WERI-Rb-1 (cell line): ENCODE results near the gene SAXO1.
"Not testable (repeated sequence)": the region's sequence is repeated elsewhere in the genome, so short reads cannot be mapped to it uniquely, and the experiment has no call there.

Experiments
- DNase-seq: peaks from one replicate; pipeline ENCODE4 v3.0.0-alpha.2; 2020
- H3K27ac ChIP-seq: fragments of 250-450 bp; sonication (Bioruptor Pico); 2 replicates; pipeline ENCODE4 v1.5.1; 2020; ENCODE audit warnings: mild to moderate bottlenecking, moderate library complexity
- H3K27me3 ChIP-seq: fragments of 250-450 bp; sonication (Bioruptor Pico); 2 replicates; pipeline ENCODE4 v1.5.1; 2021; ENCODE audit warnings: mild to moderate bottlenecking, low read depth, moderate library complexity; ENCODE audit not compliant: insufficient read depth, severe bottlenecking
- H3K36me3 ChIP-seq: fragments of 250-450 bp; sonication (Bioruptor Pico); 2 replicates; pipeline ENCODE4 v1.5.1; 2020; ENCODE audit warnings: mild to moderate bottlenecking, moderate library complexity
- H3K4me3 ChIP-seq: 2 replicates; pipeline ENCODE4 v1.5.1; 2011; ENCODE audit warnings: low read depth, mild to moderate bottlenecking, control low read depth, low read length
- H3K9me3 ChIP-seq: fragments of 250-450 bp; sonication (Bioruptor Pico); 2 replicates; pipeline ENCODE4 v1.5.1; 2021; ENCODE audit warnings: mild to moderate bottlenecking, moderate library complexity; ENCODE audit not compliant: severe bottlenecking
- TF ChIP-seq, protein P1 (sequence below): IDR thresholded peaks from 2 replicates; pipeline ENCODE4 v1.5.1; 2011; ENCODE audit warnings: low read depth, mild to moderate bottlenecking, control low read depth, inconsistent platforms, low read length

SAXO1 gene

DNA sequence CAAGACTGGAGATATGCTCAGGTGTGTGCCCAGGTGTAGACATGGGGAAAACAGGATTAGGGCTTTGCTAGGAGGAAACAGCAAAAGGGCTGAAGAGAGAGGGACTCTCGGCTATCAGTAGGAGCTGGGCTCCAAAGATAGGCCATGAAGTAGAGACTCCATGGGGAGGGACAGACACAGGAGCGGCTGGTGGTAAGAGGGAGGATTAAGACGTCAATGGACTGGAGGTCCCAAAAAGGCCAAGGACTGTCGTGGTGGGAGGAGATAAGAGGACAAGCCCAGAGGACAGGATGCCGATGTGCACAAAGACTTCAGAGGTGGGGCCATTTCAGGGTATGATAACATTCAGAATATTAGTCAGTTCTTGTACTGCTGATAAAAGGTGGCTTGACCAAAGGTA, 93.1 kb downstream of the SAXO1 start:
- TF ChIP-seq, protein P1, sequence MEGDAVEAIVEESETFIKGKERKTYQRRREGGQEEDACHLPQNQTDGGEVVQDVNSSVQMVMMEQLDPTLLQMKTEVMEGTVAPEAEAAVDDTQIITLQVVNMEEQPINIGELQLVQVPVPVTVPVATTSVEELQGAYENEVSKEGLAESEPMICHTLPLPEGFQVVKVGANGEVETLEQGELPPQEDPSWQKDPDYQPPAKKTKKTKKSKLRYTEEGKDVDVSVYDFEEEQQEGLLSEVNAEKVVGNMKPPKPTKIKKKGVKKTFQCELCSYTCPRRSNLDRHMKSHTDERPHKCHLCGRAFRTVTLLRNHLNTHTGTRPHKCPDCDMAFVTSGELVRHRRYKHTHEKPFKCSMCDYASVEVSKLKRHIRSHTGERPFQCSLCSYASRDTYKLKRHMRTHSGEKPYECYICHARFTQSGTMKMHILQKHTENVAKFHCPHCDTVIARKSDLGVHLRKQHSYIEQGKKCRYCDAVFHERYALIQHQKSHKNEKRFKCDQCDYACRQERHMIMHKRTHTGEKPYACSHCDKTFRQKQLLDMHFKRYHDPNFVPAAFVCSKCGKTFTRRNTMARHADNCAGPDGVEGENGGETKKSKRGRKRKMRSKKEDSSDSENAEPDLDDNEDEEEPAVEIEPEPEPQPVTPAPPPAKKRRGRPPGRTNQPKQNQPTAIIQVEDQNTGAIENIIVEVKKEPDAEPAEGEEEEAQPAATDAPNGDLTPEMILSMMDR: no peak
- Histone ChIP-seq H3K9me3 (no peaks in the 10 kb centered on the region), H3K4me3 (no peak overlapping the region), H3K27me3 (no peaks in the 10 kb centered on the region), H3K27ac (no peak overlapping the region), H3K36me3 (no peaks in the 10 kb centered on the region)
- no peak for DNase-seq

DNA sequence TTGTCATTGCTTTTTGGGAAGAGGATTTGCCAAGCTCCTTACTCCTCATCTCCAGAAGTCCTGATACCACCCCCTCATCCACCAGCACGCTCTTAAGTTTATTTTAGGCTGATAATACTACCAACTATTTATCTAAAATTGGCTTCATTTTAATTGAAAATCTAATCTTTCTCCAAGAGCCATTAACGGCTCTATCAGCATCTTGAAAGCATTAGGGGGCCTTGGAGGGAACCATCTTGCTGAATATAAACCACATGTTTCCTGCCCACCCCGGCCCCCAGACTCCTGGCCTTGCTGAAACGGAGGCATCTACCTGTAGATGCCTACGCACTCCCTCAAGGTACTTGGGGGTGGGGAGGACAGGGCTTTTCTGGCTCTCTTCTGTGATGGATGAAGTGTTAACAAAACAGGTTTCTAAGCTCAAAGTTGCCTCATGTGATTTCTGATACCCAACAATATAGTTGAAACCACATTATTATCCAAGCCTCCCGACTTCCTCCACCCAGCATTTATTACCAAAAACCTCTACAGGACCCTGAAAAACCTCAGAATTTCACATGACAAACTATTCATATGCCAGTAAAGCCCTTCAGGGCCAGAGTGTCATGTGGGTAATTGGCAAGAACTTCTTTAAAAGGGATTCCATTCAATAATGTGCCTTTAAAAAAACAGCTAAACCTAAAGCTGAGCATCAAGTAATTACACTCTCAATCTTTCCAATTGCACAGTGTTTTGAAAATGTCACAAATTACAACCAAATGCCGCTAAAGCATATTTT, 96.7 kb downstream of the SAXO1 start:
- H3K4me3 ChIP-seq: no peak overlapping the region
- no peak overlapping the region for H3K27ac ChIP-seq
- TF ChIP-seq, protein P1: no peak
- H3K36me3 ChIP-seq: no peaks in the 10 kb centered on the region
- no peaks in the 10 kb centered on the region for H3K27me3 ChIP-seq
- no peaks in the 10 kb centered on the region for H3K9me3 ChIP-seq
- DNase-seq: no peak

DNA sequence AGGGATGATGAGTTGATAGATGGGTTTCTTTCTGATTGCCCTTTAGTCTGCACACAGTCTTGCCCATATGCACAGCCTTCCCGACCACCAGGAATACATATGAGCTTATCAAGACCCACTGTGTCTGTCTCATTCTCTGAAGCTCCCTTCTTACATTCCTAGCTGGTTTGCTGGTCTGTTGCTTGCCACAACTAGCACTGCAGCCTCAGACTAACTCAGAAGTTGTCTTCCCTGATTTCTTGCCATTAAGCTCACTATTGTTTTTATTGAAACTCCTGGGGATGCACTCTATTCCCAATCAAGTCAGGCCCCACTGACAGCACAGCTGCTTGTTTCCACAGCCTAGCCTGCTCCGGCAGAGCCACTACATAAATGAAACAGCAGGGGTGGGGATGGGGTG, 97.5 kb downstream of the SAXO1 start:
- H3K27me3 ChIP-seq: no peaks in the 10 kb centered on the region
- H3K4me3 ChIP-seq: no peak overlapping the region
- H3K27ac ChIP-seq: no peak overlapping the region
- no peaks in the 10 kb centered on the region for H3K9me3 ChIP-seq
- no peaks in the 10 kb centered on the region for H3K36me3 ChIP-seq
- DNase-seq: no peak
- TF ChIP-seq, protein P1: no peak

DNA sequence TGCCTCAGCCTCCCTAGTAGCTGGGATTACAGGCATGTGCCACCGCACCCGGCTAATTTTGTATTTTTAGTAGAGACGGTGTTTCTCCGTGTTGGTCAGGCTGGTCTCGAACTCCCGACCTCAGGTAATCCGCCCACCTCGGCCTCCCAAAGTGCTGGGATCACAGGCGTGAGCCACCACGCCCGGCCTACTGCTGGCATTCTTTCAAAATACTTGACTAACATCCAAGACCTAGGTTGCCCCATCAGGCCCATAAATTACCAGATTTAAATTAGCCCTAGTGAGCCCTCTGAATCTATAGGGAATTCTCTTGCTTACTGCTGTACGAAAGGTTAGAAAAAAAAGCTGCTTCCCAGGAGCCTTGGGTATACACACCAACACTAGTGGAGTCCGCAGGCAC, 102.4 kb downstream of the SAXO1 start:
- H3K27me3 ChIP-seq: not testable (repeated sequence)

DNA sequence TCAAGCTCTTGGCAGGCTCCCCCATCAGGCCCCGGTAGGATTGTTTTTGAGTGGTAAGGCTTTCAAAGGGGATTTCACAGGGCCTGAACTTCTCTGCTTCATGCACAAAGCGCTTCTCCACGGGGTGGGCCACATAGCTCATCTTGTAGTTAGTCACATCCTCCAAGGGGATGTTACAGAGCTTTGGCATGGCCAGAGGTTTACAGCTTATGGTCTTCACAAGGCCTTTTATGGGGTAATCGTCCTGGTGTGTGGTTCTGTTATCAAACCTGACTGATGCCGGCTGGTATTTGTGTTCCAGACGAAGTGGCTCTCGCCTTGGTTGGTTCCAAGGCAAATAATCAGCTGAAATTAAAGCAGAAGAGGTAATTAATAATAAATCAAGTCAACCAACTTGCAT, 104.3 kb downstream of the SAXO1 start:
- Histone ChIP-seq H3K4me3 (no peak overlapping the region), H3K9me3 (no peaks in the 10 kb centered on the region), H3K27ac (no peak overlapping the region), H3K36me3 (no peaks in the 10 kb centered on the region), H3K27me3 (no peaks in the 10 kb centered on the region)
- TF ChIP-seq, protein P1: no peak
- DNase-seq: no peak

More for the DNA sequence above, 102.4 kb downstream of the SAXO1 start:
- not testable (repeated sequence) for H3K36me3 ChIP-seq, H3K4me3 ChIP-seq, H3K27ac ChIP-seq, H3K9me3 ChIP-seq, DNase-seq

DNA sequence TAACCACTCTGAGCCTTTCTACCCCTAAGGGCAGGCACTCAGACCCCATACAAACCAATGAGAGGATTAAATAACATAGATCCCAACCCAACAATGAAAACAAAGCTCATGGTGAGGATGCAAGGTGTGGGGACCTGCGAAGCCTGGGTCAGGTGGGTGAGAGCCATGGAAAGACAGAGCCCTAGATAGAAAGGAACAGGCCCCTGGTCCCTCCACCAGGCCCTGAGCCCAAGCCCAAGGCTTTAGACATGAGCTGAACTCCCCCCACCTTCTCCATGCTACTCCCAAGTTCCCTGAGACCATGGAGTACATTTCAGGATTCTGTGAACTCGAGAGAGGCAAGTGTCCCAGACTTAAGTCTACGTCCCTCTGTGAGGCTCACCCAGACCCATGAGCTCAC, 106.5 kb downstream of the SAXO1 start:
- H3K27ac ChIP-seq: no peak overlapping the region
- TF ChIP-seq, protein P1: no peak
- no peaks in the 10 kb centered on the region for H3K27me3 ChIP-seq
- H3K9me3 ChIP-seq: no peaks in the 10 kb centered on the region
- no peak overlapping the region for H3K4me3 ChIP-seq
- no peaks in the 10 kb centered on the region for H3K36me3 ChIP-seq
- DNase-seq: no peak
